NCI-H146 treated with DMSO at 0.1 percent for 48 hours (cell line): Measurements from ENCODE around the gene TXN.
"Not testable (repeated sequence)": the region's sequence is repeated elsewhere in the genome, so short reads cannot be mapped to it uniquely, and the experiment has no call there.

ENCODE experiments used
- DNase-seq: peaks from one replicate; lab custom pipeline; 2025; ENCODE audit not compliant: unreplicated experiment; lab: John Stamatoyannopoulos, UW

TXN gene

DNA sequence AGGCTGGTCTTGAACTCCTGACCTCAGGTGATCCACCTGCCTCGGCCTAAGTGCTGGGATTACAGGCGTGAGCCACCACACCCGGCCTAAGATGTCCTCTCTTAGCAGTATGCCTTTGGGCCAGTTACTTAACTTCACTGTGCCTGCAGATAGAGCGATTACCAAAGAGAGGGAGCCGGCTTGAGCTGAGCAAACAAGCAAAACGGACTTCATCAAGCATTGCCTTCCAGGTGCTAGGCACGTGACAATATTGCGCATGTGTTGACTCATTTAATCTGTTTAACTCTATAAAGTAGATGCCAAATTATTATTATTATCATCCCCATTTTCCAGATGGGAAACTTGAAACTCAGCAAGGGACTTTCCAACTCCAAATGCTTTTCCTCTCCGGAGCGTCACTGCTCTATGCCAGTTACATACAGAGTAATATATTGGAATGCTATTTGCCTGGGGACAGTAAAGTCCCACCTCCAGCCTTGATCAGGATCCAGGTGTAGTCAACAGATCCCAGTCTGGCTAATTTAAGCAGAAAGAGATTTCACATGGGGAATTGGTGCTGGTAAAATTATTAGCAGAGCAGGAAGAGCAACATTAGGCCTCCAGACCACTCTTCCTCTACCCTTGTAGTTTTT is 42.8 kb downstream of the TXN start:
- no peak for DNase-seq

DNA sequence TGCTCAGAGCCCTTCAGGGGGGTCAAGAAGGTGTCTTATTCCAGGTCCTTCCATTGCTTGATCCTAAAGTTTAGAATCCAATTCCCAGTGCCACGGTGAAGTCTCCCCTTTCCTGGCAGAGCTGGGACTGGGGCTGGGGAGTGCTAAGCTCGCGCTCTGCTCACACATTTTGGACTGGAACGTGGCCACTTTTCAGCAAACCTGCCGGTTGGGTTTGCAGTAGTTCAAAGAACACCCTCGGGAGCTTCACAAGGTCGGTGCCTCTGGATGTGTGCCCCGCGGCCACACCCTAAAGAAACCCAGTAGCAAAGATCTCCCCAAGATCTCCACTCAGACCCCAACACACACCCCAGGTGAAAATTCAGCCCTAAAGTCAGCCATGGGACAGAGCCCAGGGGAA is 48.3 kb downstream of the TXN start, which contains the start of gene C9orf152:
TSS of gene C9orf152 (minus strand) at position 129 of the 400 bp plus-strand sequence. CDS start 580 bp downstream, outside the sequence.
- DNase-seq: no peak

DNA sequence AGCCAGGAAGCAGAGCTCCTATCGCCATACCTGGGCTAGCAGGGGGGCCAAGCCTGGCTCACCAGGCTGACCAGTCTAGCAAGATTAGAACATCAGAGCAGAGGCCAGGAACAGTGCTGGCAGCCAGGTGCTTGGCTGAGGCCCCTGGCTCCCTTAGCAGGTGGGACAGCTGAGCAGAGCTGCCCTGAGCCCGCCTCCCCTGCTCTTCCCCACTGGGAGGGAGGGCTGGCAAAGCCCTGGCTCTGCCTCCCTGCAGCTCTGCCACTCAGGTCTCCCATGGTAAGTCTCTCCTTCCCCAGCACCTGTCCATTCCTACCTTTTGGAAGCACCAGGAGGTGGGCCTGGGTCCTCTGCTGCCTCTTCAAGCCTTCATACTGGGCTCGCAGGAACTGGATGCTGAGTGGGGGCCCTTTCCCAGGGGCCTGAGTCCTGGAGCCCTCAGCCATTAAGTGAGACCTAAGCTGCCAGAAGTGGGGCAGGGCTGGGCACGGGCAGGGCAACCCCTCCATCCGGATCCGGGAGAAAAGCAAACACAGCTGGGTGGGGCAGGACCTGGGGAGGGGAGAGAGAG is 49.2 kb downstream of the TXN start:
- no peak for DNase-seq

DNA sequence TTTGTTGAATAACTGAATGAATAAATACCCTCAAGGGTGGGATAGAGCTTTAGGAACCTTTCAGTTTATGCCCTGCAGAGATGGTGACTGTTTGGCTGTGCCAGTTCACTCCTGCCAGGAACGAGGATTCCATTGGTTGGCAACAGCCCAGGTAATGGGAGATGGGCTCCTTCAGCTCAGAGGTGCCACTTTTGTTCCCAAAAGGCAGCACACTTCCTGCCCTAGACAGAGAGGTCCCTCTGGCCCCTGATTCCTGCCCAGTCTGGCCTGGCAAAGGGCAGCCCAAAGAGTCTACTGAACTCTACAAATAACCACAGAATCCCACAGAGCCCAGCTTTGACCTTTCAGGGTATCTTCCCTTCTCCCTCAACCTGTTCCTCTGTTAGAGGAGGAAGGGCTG is 49.9 kb downstream of the TXN start:
- DNase-seq: no peak

DNA sequence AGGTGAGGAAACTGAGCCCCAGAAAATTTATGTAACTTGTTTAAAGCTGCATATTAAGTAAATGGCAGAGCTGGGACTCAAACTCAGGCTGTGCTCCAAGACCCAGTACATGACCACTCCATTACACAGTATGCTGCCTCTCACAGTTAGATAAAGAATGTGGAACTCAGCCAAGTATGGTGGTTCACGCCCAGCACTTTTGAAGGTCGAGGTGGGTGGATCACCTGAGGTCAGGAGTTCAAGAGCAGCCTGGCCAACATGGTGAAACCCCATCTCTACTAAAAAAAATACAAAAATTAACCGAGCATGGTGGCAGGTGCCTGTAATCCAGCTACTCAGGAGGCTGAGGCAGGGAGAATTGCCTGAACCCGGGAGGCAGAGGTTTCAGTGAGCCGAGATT is 50.7 kb downstream of the TXN start:
- DNase-seq: not testable (repeated sequence)

DNA sequence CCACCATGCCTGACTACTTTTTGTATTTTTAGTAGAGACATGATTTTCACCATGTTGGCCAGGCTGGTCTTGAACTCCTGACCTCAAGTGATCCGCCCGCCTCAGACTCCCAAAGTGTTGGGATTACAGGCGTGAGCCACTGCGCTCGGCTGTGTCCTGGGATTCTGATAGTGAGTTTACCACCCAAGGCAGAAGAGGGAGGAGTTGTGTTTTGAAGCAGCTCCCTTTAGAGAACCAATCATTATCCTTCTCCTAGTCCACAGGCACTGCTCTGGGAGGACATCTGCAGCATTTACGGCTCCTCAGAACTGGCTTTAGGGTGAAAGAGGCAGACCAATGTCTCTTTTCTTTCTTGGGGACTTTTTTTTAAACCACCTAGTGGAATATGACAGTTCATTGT is 54.1 kb downstream of the TXN start:
- DNase-seq: no peak

DNA sequence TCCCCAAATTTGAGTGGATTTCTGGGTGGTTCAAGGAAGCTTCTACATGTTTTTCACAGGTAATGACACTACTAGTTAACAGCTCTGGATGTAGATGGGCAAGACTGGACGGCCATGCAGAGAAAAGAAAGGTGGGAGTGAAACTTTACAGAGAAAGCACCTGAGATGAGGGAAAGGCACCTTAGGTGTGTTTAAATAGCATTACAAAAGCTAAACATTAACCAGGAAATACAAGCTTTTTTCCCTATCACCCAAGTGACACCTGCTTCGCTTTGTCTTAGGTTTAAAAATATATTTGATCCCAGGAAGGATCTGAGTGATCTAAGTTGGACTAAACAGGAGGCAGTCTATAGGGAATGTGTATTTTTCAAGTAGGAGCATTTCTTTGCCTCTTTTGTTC is 56.7 kb downstream of the TXN start:
- DNase-seq: no peak

DNA sequence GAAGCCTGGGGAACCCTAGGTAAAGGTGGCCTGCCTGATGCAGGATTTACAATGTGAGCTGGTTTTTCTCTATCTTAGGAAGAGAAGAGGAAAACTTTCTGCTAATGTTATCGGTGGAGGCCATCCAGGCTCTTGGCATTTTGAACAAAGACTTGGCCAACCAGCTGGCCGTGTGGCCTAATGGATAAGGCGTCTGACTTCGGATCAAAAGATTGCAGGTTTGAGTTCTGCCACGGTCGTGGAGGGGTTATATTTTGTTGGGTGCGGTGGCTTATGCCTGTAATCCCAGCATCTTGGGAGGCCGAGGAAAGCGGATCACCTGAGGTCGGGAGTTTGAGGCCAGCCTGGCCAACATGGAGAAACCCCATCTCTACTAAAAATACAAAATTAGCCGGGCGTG is 58.0 kb downstream of the TXN start:
- no peak for DNase-seq

DNA sequence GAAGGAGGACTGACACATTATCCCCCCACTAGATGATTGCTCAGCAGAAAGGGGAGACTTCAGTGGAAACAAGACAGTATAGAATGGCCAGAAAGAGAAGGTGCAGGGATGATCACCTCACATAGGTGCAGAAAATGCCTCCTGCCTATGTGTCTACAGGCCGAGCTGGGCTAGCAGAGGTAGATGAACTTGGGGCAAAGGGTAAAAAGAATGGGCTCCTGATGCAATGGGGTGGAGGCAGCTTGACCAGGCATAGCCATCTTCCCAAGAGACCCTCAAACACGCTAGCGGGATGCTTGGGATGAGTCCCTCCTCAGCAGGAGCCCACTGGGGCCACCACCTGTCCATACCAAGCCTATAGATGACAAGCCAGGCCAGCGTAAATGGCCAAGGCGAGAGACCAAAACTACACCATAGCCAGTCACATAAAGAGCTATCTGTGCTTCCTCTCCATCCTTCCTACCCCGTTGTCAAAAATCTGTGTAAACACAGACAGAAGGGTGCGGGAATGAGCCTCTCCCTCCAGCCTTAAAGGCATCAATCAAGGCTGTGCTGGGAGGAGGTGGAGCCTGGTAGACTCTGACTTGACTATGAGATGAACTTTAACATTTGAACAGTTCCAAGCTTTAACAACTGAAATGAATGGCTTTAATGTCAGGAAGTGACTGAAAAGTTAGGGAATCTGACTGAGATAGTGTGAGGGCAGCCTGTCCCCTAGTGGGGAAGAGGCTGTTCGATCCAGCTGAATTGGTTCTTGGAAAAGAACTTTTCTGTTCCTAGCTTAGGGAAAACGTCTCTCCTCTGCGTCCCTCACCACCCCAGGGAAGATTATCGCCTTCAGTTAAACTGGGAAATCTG is 58.7 kb downstream of the TXN start:
- no peak for DNase-seq

DNA sequence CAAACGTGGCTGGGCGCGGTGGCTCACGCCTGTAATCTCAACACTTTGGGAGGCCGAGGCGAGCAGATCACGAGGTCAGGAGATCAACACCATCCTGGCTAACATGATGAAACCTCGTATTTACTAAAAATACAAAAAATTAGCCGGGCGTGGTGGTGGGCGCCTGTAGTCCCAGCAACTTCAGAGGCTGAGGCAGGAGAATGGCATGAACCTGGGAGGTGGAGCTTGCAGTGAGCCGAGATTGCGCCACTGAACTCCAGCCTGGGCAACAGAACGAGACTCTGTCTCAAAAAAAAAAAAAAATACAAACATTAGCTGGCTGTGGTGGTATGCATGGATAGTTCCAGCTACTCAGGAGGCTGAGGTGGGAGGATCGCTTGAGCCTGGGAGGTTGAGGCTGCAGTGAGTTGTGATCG is 60.2 kb downstream of the TXN start:
- DNase-seq: not testable (repeated sequence)
